DMS 273 treated with DMSO at 0.1 percent for 48 hours (cell line): Measurements from ENCODE around the gene DAP.
"Not testable (repeated sequence)": the region's sequence is repeated elsewhere in the genome, so short reads cannot be mapped to it uniquely, and the experiment has no call there.

Experiments used
- DNase-seq: peaks from one replicate; lab custom pipeline; 2025; lab: John Stamatoyannopoulos, UW

The DAP gene

DNA sequence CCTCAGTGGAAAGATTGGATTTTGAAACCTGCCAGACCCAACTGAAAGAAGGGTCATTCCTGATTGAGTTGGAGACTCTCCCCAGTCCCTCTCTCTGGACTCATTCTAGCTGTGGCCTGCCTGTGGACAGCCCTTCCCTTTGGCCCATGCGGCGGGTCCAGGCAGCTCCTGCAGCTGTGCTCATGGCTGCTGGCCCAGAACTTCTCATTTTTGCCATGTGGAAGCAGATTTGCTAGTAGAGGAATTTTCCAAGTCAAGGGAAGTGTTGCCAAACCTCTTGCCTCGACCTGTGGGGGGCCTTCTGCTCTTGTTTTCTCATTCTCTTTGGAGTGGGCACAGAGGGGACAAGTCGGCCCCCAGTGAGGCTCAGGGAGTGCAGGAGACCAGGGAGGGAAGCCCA is 108.0 kb downstream of the DAP start:
- DNase-seq = no peak

- DNase-seq = no peak
Observed at GRCh38 chr5:10652606-10653005, 108.4 kb downstream of the DAP start.

DNA sequence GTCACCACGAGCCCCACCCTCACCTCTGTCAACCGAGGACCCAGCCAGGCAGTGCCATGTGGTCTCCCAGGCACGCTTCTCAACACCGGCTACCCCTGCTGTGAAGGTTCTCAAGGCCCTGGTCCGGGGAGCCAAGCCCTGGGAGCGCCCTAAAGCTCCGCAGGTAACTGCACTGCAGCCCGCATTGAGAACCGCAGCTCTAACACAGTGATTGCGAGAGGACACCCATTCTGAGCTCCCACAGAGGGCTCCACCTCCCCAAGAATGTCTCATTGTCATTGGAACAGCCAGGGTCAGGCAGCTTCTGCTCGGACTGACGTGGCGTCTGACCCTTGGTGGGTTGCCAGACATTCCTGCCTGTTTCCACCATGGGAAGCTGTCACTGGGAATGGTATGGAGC is 108.9 kb downstream of the DAP start:
- no peak for DNase-seq

DNA sequence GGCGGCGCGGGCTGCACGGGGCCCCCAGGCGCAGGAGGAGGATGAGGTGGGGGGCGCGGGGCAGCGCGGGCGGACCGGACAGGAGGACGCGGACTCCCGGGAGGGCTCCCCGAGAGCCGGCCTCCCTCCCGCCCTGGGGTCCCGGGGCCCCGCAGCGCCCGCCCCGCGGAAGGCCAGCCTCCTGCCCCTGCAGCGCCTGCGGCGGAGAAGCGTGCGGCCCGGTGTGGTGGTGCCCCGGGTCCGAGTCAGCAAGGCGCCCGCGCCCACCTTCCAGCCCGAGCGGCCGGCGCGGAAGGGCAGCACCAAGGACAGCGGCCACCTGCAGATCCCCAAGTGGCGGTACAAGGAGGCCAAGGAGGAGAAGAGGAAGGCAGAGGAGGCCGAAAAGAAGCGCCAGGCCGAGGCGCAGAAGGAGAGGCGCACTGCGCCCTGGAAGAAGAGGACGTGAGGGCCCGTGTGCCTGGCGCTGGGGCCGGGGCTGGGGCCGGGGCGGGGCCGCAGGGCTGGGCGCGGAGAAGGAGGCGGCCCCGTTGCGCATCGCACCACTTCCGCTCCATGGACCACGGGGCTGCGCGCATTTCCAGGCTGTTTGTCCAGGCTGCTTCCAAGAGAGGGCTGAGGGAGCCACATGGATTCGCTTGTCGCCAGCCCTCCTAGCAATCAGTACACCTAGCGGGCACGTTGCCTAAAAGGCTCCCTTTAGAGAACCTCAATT is 111.2 kb downstream of the DAP start:
- DNase-seq = no peak

GRCh38 chr5:10648806-10649665 is 112.0 kb downstream of the DAP start:
- no peak for DNase-seq

DNA sequence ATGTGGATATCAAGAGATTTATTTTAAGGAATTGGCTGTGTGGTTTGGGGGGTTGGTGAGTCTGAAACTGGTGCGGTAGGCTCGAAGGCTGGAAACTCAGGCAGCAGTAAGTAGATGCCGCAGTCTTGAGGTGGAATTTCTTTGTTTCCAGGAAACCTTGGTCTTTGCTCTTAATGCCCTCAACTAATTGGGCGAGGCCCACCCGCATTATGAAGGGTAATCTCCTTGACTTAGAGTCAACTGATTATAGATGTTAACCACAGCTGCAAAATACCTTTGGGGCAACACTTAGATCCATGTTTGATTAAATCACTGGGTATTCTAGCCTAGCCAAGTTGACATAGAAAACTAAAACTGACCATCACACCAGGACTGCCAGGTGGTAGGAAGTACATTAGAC is 113.4 kb downstream of the DAP start:
- DNase-seq = no peak

GRCh38 chr5:10645671-10646070 is 115.4 kb downstream of the DAP start:
- no peak for DNase-seq

GRCh38 chr5:10645146-10645545 is 115.9 kb downstream of the DAP start:
- no peak for DNase-seq

DNA sequence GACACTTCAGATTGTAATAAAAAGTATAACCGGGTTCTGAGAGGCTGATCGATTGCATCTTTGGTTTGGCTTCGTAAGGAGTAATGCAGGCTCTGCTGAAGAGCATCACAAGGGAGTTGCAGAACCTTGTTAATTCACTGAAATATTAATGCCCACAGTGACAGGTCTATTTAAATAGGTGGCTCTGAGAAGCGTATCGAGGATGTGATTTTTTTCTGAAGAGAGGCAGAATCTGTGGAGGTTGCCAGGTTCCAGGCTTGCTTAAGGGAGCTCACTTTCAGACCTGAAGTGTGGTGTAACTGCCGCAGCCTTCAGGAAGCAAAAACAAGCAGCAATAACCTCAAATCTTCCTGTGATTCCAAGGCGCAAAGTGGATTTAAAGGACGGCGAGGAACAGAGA is 116.8 kb downstream of the DAP start:
- no peak for DNase-seq

GRCh38 chr5:10642367-10642766 is 118.7 kb downstream of the DAP start:
- no peak for DNase-seq

DNA sequence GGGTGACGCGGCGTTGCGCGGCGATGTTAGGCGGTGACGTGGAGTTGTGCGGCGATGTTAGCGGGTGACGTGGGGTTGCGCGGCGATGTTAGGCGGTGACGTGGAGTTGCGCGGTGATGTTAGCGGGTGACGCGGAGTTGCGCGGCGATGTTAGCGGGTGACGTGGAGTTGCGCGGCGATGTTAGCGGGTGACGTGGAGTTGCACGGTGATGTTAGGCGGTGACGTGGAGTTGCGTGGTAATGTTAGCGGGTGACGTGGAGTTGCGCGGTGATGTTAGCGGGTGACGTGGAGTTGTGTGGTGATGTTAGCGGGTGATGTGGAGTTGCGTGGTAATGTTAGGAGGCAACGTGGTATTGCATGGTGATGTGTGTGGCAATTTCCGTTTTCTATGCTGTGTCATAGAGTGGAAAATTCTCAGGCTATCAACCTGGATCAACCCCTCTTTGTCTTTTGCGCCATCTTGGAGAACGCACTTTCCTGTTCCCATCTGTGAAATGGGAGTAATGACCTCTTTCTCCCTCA is 121.1 kb downstream of the DAP start:
- DNase-seq = no peak

DNA sequence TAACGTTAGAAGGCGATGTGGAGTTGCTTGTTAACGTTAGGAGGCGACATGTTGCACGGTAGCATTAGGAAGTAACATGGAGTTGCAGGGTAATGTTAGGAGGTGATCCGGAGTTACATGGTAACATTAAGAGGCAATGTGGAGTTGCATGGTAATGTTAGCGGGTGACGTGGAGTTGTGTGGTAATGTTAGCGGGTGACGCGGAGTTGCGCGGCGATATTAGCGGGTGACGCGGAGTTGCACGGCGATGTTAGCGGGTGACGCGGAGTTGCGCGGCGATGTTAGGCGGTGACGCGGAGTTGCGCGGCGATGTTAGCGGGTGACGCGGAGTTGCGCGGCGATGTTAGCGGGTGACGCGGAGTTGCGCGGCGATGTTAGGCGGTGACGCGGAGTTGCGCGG is 122.3 kb downstream of the DAP start:
- not testable (repeated sequence) for DNase-seq

- DNase-seq = no peak
Observed at GRCh38 chr5:10637944-10638343, 123.1 kb downstream of the DAP start.

- no peak for DNase-seq
Observed at GRCh38 chr5:10636363-10637142, 124.5 kb downstream of the DAP start.

DNA sequence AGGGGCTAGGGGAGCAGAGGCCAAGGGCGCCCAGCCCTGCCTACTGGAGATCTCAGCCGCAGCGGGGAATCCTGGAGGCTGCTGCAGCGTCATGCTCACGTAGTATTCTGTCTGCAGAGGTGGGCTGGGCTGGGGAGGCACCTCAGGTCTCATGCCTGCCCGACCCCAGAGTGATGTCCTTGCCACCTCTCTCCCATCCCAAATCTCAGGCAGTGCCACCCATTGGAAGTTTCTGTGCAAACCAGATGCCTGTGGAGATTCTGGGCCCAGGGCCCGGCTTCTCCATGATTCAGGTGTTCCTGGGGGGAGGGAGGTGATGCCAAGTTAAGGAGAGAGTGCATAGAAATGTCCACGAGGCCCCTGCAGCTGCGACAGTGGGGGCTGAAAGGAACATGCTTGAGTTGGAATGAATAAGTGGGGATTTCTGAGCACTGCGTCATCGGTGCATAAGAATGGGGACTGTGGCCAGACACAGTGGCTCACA is 125.1 kb downstream of the DAP start:
- no peak for DNase-seq

DNA sequence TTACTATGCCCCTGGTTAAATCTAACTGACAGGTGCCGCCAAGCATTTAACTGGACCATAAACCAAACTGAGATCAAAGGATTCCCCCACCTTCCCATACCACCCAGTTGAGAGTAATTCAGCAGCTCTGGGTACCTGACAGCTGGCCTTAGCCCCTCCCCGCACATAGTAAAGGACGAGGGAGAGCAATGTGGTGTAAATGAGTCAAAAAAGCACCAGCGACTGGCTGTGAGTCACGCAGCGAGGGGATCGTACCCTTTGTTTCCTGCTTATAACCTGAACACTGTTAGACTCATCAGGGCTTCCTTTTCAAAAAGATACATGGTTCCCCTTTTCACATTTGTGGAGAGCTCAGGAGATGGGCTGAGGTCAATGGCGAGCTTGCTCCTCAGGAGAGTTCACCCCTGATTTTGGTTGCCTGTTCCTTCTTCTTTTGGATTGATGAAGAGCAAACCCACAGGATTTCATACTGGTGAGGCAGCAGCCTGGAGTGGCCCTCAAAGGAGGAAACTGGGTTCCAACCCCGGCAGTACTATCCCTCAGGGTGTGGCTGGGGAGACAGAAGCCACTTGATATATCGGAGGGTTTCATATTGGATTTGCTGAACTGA is 125.7 kb downstream of the DAP start:
- no peak for DNase-seq

DNA sequence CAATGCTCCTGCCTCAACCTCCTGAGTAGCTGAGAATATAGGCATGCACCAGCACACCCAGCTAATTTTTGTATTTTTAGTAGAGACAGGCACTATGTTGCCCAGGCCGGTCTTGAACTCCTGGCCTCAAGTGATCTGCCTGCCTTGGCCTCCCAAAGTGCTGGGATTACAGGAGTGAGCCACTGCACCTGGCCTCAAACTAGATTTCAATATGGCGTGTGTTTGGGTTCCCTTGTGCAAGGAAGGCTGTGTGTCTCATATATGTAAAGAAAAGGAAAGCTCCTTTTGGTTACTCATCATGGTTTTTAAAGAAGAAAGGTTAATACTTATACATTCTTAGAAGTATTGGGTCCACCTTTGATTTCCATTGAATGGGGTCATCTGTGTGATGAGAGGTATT is 126.5 kb downstream of the DAP start:
- DNase-seq = no peak

DNA sequence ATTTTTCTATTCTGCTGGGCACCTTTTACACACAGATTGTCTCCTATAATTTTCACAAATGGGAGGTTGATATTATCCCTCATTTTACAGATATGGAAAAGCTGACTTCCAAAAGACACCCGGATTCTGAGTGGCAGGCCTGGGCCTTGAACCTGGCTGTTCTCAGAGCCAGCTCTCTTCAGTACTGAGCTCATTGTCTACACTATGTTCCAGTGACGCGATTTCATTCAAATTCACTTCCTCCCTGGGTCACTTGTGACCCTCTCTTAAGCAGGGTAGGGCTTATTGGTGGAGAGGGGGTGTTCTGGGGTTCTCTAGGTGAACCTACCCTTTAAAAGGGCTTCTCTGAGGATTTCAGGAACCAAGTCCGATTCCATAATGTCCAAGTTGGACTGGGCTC is 127.0 kb downstream of the DAP start:
- no peak for DNase-seq

- no peak for DNase-seq
Observed at GRCh38 chr5:10633271-10634049, 127.6 kb downstream of the DAP start.

DNA sequence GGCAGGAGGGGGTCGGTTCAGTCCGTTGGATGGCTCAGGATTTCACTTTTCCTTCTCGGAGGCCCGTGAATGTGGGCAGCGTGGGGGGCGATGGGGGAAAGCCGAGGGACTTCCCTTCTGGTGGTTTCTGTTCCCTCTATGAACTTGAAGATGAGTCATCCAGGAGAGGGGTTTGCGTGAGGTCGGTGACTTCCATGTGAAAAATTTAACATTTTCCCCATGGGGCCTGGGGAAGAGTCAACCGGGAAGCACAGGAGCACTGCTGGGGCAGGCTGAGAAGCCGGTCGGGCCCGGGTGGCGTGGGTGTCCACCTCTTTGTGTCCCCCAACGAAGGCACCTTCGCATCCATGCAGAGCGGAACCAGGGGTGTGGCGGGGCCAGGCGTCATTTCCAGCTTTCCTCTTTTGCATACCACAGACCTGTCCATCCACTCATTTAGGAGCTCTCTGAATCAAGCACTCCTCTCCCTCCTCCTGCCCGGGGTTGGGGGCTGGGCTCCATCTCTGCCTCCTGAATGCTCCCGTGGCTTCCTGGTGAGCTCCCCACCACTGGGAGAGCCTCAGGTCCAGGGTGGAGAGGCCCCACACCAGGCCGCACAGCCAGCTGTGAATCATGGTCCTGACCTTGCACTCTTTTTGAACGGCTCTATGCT is 128.8 kb downstream of the DAP start:
- no peak for DNase-seq
